HG02885 (cell line): Measurements from ENCODE around the gene GPER1.

Experiments used
- ATAC-seq: cut with Tn5 transposase; IDR thresholded peaks from one replicate; pipeline ENCODE4 v1.9.1; 2021; ENCODE audit warnings: mild to moderate bottlenecking; ENCODE audit not compliant: unreplicated experiment, poor library complexity

Gene GPER1

GRCh38 chr7:1053816-1054370 lies 34.0 kb upstream of the GPER1 start:
- ATAC-seq = no peak

DNA sequence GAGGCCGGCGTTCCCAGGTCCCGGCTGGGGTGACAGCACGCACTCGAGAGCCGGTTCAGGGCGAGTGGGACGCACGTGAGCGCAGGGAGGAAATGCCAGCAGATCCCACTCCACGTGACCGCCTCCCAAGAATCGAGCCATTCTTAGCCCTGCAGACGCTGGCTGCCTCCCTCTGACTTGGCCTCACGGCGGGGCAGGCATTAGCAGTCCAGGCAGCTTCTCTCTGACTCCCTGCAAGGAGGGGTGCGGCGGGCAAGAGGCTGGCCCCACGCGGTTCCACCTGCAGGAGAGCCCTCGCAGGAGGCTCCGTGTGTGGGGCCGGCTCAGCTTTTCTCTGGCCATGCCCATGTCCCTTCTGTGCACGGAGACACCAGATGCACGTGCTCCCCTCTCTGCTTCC lies 33.5 kb upstream of the GPER1 start:
- ATAC-seq = no peak

GRCh38 chr7:1054861-1055450 lies 33.0 kb upstream of the GPER1 start:
- no peak for ATAC-seq

- no peak for ATAC-seq
Measured at GRCh38 chr7:1055491-1055955, 32.4 kb upstream of the GPER1 start.

- no peak for ATAC-seq
Measured at GRCh38 chr7:1055956-1056784, 31.7 kb upstream of the GPER1 start.

DNA sequence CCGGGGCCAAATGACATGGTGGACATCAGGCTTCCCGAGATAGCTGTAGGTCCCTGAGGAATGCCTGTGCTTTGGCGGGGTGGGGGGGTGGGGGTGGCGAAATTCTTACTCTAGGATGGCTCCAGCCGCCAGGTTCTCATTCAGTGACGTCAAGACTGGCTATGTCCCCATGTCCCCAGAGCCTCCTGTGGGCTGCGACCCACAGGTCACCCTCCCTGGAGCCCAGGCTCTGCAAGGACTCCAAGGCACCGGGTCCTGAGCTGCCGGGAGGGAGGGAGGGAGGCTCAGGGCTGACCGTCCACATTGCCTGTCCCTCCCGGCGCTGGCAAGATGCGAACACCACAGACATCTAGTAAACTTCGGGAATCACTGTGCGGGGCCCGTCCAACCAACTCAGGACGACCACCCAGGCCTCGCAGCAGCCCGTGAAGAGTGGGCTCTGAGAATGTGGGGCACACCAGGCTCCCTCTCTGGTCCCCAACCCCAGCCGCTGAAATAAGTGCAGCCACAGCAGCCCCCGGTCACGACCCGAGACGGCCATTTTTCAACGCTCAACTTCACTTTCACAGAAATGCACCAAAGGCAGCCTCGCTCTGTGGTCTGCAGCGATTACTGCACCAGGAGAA lies 31.0 kb upstream of the GPER1 start:
- no peak for ATAC-seq

- no peak for ATAC-seq
Measured at GRCh38 chr7:1057416-1058291, 30.3 kb upstream of the GPER1 start.

DNA sequence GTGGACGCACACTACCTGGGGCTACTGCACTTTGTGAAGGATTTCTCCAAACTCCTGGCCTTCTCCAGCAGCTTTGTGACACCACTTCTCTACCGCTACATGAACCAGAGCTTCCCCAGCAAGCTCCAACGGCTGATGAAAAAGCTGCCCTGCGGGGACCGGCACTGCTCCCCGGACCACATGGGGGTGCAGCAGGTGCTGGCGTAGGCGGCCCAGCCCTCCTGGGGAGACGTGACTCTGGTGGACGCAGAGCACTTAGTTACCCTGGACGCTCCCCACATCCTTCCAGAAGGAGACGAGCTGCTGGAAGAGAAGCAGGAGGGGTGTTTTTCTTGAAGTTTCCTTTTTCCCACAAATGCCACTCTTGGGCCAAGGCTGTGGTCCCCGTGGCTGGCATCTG lies 29.6 kb upstream of the GPER1 start:
- no peak for ATAC-seq

DNA sequence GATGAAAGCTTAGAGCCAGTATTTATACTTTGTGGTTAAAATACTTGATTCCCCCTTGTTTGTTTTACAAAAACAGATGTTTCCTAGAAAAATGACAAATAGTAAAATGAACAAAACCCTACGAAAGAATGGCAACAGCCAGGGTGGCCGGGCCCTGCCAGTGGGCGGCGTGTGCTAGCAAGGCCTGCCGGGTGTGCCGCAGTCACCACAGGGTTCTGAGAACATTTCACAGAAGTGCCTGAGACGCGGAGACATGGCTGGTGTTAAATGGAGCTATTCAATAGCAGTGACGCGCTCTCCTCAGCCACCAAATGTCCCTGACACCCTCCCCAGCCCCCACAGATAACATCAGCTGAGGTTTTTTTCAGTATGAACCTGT lies 29.1 kb upstream of the GPER1 start:
- ATAC-seq = no peak

- ATAC-seq = peak; percentile 45
Measured at GRCh38 chr7:1059200-1060091, 28.5 kb upstream of the GPER1 start.

GRCh38 chr7:1060315-1061072 lies 27.4 kb upstream of the GPER1 start:
- ATAC-seq = no peak

DNA sequence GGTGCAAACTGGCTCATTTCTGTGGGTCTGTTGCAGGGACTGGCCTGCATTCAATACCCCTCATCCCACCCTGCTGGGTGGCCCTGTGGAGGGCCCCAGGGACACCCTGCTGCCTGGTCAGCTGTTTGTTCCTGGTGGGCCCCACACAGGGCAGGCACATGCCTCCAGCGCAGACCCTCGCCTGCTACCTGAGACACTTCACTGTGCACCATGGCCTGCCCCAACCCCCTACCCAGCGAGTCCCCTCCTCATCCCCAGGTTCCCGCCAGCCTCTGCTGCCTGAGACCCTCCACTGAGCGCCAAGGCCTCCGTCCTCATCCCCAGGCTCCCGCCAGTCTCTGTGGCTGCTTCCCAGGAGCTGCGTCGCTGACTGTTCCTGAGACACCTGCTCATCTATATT lies 26.7 kb upstream of the GPER1 start:
- no peak for ATAC-seq

DNA sequence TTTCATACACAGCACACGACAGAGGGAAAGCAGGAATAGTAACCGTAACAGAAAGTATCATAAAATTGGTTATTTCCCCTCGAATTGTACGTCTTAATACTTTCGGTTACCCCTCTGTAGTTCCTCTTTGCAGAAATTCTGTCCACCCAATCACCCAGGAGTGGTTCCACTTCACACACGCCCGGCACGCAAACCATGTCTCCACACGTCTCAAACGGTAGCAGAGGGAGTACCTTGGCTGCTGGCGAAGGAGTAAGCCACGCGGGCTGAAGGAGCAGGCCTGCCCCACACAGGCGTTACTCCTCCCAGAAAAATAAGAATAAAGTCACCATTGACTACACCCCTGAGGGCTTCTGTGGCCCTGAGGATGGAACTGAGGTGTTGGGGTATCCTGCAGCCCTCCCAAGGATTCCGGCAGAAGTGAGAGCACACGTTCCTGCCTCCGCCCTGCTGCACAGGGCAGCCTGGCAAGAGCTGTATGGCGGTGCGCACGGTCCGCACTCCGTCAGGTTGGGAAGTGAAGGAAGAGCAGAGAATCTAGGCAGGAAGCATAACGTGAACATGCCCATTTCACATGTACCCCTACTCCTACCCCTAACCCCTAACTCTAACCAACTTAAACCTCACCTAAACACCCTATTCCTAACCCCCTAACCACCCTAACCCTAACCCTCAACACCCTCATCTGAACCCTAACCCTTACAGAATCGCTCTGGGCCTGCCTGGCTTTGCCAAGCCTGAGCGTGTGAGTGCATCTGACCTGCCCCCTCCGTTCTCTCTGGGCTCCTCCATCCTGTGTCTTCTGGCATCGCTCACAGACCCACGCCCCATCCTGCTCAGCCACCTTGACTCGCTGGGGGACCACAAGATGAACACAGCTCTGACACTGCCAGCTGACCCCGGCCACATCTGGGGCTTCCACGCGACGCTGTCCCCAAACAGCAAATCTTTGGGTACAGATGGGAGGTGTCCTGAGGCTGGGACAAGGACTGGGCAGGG lies 25.3 kb upstream of the GPER1 start:
- ATAC-seq = peak; percentile 52

- ATAC-seq = no peak
Measured at GRCh38 chr7:1063361-1063760, 24.6 kb upstream of the GPER1 start.

DNA sequence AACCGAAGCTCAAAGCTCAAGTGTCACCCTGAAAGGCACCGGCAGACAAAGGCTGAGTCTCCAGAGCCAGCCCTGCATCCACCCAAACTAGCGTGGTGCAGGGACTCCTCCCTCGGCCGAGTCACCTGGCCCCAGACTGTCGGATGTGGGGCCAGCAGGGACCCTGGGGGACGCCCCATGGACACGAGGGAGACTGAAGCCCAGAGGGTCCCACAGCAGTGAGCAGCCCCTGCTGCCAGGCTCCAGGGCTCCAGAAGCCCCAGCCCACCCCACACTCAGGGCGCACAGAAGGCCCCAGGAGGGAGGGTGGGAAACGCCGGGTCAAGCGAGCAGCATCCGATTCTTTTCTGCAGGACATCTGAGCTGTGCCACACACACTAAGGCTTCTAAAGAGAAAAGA lies 23.3 kb upstream of the GPER1 start:
- ATAC-seq = no peak

DNA sequence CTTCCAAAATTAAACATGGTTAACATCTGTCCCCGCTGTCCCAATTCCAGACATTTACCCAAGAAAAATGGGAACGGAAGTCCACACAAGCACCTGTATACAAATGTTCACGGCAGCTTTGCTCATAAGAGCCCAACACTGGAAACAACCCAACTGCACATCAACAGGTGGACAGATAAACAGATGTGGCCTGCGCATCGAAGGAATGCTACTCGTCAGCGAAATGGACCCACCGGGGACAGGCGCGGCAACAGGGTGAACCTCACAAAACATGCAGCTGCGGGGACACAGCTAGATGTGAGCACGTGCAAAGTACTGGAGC lies 22.7 kb upstream of the GPER1 start:
- ATAC-seq = no peak

DNA sequence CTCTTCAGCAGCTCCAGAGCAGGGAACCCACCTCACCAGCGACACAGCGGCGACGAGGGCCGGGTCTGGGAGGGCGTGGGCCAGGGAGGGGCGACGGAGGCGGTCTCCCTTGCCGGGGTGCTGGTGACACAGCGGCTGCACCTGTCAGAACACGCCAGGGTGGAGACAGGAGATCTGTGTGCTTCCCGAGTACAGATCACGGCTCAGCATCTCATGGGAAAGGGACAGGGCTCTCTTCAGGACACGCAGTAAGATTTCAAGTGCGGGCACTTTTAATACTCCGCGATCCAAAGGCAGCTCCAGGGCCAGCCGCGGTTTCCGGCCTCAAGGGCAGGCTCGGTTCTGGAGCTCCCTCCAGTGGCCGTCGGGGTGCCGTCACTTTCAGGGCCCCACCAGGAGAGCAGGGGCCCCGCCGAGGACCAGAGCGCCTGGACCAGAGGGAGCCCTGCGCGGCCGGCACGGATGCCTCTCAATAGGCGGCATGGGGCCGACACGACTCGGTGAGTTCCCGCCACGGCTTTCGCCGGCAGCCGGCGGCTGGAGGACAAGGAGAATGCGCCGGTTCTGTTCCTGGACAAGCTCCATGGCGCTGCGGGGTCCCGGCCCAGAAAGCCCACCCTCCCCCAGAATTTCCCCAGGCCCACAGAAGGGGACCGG lies 22.2 kb upstream of the GPER1 start:
- peak; percentile 58 for ATAC-seq
